CD14-positive monocyte (primary cell): ENCODE measurements around the gene FUT1. TPM values are rescaled to one million over a fixed set of nuclear protein-coding genes. Genes with fewer than 3 reads are reported as not detected.
A peak's percentile ranks its signal among the peaks of the same experiment; 100 is the strongest.

Experiments used
- DNase-seq, 3 donors: peaks; one replicate each; pipeline ENCODE4 v3.0.0-alpha.2; 2011 to 2022
- H2AFZ ChIP-seq: 2 replicates; pipeline ENCODE4 v1.6.0; 2012; ENCODE audit warnings: mild to moderate bottlenecking, low read depth, low read length, inconsistent platforms; ENCODE audit not compliant: insufficient read depth, poor library complexity, severe bottlenecking
- H3K27ac ChIP-seq, 2 donors: 1 replicate in 1 of 2; 2 replicates in 1 of 2; pipeline ENCODE4 v1.5.1; 2012 to 2013; ENCODE audit warnings: low read length in 2 of 2, control low read depth in 1 of 2, inconsistent platforms in 1 of 2, low read depth in 1 of 2, mild to moderate bottlenecking in 1 of 2
- H3K27me3 ChIP-seq, 2 donors: one replicate each; pipeline versions ENCODE4 v1.6.0 to v1.6.1; 2011 to 2013; ENCODE audit warnings: low read length in 2 of 2; ENCODE audit not compliant: control insufficient read depth in 2 of 2, insufficient read depth in 2 of 2
- H3K36me3 ChIP-seq, 2 donors: replicated peaks in 1 of 2; 1 replicate in 1 of 2; 2 replicates in 1 of 2; pipeline versions ENCODE4 v1.5.1 to v1.6.1; 2012 to 2013; ENCODE audit warnings: low read length in 2 of 2, control low read depth in 1 of 2, inconsistent platforms in 1 of 2, mild to moderate bottlenecking in 1 of 2; ENCODE audit not compliant: insufficient read depth in 2 of 2, control insufficient read depth in 1 of 2
- H3K4me1 ChIP-seq, 2 donors: 1 replicate in 1 of 2; 2 replicates in 1 of 2; pipeline versions ENCODE4 v1.5.1 to v1.6.1; 2012 to 2013; ENCODE audit warnings: low read length in 2 of 2, control low read depth in 1 of 2, inconsistent platforms in 1 of 2, mild to moderate bottlenecking in 1 of 2, moderate library complexity in 1 of 2; ENCODE audit not compliant: insufficient read depth in 2 of 2, control insufficient read depth in 1 of 2
- H3K4me2 ChIP-seq: replicated peaks from 2 replicates; pipeline ENCODE3; 2012; ENCODE audit warnings: low read length, moderate library complexity, mild to moderate bottlenecking; ENCODE audit not compliant: poor library complexity, severe bottlenecking; ENCODE audit errors: extremely low read depth
- H3K4me3 ChIP-seq, 3 experiments: fragments of 200-600 bp in 1 of 3; sonication (generic) in 1 of 3; replicated peaks in 1 of 3; 1 replicate in 2 of 3; 2 replicates in 1 of 3; pipeline ENCODE4 v1.5.1; 2011 to 2013; ENCODE audit warnings: low read length in 3 of 3, mild to moderate bottlenecking in 3 of 3, control low read depth in 2 of 3, low read depth in 2 of 3, inconsistent platforms in 1 of 3, moderate library complexity in 1 of 3
- H3K79me2 ChIP-seq: 2 replicates; pipeline ENCODE4 v1.6.0; 2012; ENCODE audit warnings: mild to moderate bottlenecking, control low read depth, inconsistent platforms, low read length, moderate library complexity; ENCODE audit not compliant: insufficient read depth
- H3K9ac ChIP-seq: 2 replicates; pipeline ENCODE4 v1.6.0; 2017; ENCODE audit warnings: low read length, mild to moderate bottlenecking; ENCODE audit not compliant: insufficient read depth, poor library complexity, severe bottlenecking
- H3K9me3 ChIP-seq, 2 donors: replicated peaks in 1 of 2; 1 replicate in 1 of 2; 2 replicates in 1 of 2; pipeline versions ENCODE4 v1.5.1 to v1.6.1; 2012 to 2013; ENCODE audit warnings: low read length in 2 of 2, control low read depth in 1 of 2; ENCODE audit not compliant: control insufficient read depth in 1 of 2, insufficient read depth in 1 of 2
- H4K20me1 ChIP-seq: 2 replicates; pipeline ENCODE4 v1.6.0; 2012; ENCODE audit warnings: mild to moderate bottlenecking, low read length, control low read depth, moderate library complexity; ENCODE audit not compliant: insufficient read depth
- H3K27ac Mint-ChIP-seq, 7 donors: one replicate each; pipeline ENCODE4 v1.8.0; 2020; ENCODE audit warnings: mild to moderate bottlenecking in 7 of 7, mixed read lengths in 7 of 7, moderate library complexity in 6 of 7, inconsistent platforms in 2 of 7
- H3K27me3 Mint-ChIP-seq, 3 donors: one replicate each; pipeline ENCODE4 v1.8.0; 2021 to 2022; ENCODE audit warnings: low read depth in 3 of 3, mild to moderate bottlenecking in 3 of 3, mixed read lengths in 3 of 3, moderate library complexity in 3 of 3, inconsistent platforms in 1 of 3
- H3K36me3 Mint-ChIP-seq, 2 donors: one replicate each; pipeline ENCODE4 v1.8.0; 2020; ENCODE audit warnings: mixed read lengths in 2 of 2, inconsistent platforms in 1 of 2, mild to moderate bottlenecking in 1 of 2
- H3K4me1 Mint-ChIP-seq: one replicate; pipeline ENCODE4 v1.8.0; 2020; ENCODE audit warnings: mild to moderate bottlenecking, mixed read lengths
- H3K4me3 Mint-ChIP-seq, 2 donors: one replicate each; pipeline ENCODE4 v1.8.0; 2020; ENCODE audit warnings: mild to moderate bottlenecking in 2 of 2, mixed read lengths in 2 of 2, moderate library complexity in 1 of 2
- H3K9me3 Mint-ChIP-seq, 7 donors: one replicate each; pipeline ENCODE4 v1.8.0; 2020 to 2022; ENCODE audit warnings: mixed read lengths in 7 of 7, mild to moderate bottlenecking in 6 of 7, moderate library complexity in 6 of 7, inconsistent platforms in 2 of 7
- CTCF ChIP-seq: fragments of 200-600 bp; IDR thresholded peaks from one replicate; pipeline ENCODE4 v1.8.0; 2022; ENCODE audit warnings: antibody characterized with exemption, mild to moderate bottlenecking
- WGBS: methylation state at CpG from one replicate; pipeline ENCODE4 v1.1.5; 2013; ENCODE audit warnings: missing lambda C conversion rate; ENCODE audit not compliant: insufficient coverage; 5-methylcytosine and 5-hydroxymethylcytosine counted together
- intact Hi-C, 2 donors: fragments of 100-400 bp; cut with micrococcal nuclease; formaldehyde crosslinking; loops; one replicate each; pipeline versions ENCODE4 v1.15.0 to v1.15.1; 2023
- polyA plus RNA-seq, 3 donors: library from polyadenylated mRNA; depleted of rRNA in 1 of 3; unstranded in 2 of 3; stranded (reverse) in 1 of 3; fragments of 300-500 nt in 2 of 3; fragments of >200 nt in 1 of 3; fragmentation: Illumina TruSeq in 2 of 3; gene quantifications; 1 replicate in 2 of 3; 2 replicates in 1 of 3; pipeline ENCODE4 v1.2.3, GENCODE V29; 2012 to 2021

Gene FUT1
- polyA plus RNA-seq, 3 donors = 0.03 TPM; not detected in 2

DNA sequence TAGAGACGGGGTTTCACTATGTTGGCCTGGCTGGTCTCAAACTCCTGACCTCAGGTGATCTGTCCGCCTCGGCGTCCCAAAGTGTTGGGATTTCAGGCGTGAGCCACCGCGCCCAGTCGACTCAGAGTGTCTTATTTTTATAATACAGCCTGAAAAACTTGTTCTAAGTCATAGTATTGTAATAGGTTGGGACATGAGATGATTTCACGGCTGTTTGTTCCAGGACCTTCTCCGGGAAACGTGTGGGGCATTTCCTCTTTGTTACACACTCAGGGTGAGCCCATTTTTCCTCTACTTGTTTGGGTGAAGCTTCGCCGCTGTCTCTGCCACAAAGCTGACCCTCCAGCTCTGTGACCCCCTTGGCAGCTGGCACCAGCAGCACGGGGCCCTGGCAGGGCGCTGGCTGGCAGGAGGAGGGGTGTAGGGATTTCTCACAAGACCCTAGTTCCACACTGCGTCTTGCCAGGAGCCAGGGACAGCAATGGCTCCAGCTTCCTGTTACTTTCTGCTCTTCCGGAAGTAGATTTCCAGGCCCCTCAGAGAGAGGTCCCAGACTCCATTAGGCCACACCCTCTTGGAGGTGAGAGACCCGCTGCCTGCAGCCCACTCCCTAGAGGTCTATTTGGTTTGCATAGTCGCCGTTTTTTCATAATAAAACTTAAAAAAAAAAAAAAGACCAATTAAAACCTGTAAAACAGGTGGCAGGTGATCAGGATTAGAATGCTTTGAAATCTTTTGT is 18.5 kb upstream of the FUT1 start:
- Histone ChIP-seq H3K4me3 (no peak overlapping the region), H4K20me1 (no peaks in the 10 kb centered on the region), H3K36me3 (no peaks in the 10 kb centered on the region), H3K79me2 (no peaks in the 10 kb centered on the region), H3K9me3 (no peaks in the 10 kb centered on the region), H2AFZ (no peak overlapping the region), H3K4me1 (peaks cover 20 to 21% of the 10 kb centered on the region in 2 donors), H3K27me3 (peaks cover 0 to 7% of the 10 kb centered on the region in 2 donors), H3K4me2 (no peak overlapping the region), H3K9ac (no peak overlapping the region), H3K27ac (no peak overlapping the region)
- Mint-ChIP-seq H3K36me3 (no peaks in the 10 kb centered on the region), H3K27ac (no peak overlapping the region), H3K4me1 (peaks cover 18% of the 10 kb centered on the region), H3K4me3 (peak overlapping the region in 1 of 2 donors; percentile 20), H3K27me3 (peaks cover 17 to 35% (median 17%) of the 10 kb centered on the region in 3 donors), H3K9me3 (peaks cover 0 to 4% (median 0%) of the 10 kb centered on the region in 7 donors)
- WGBS = 96% methylated on average over 14 of the region's 20 CpGs
- TF ChIP-seq CTCF = no peak
- DNase-seq = peak in 1 of 3 donors; percentile 2
- intact Hi-C loops = no loop called here

DNA sequence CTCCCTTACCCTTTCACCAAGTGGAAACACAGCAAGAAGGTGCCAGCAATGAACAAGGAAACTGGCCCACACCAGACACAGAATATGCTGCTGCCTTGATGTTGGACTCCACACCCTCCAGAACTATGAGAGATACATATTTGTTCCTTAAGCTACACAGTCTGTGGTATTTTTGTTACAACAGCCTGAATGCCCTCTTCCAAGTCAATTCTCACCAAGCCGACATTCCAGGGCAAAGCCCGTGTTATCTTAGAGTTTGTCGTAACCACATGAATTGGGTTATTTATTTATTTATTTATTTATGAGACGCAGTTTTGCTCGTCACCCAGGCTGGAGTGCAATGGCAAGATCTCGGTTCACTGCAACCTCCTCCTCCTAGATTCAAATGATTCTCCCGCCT is 17.8 kb upstream of the FUT1 start:
- Histone ChIP-seq H3K9me3 (no peaks in the 10 kb centered on the region), H3K36me3 (no peaks in the 10 kb centered on the region), H2AFZ (no peak overlapping the region), H3K27ac (no peak overlapping the region), H3K4me3 (no peak overlapping the region), H3K4me1 (peaks cover 20 to 21% of the 10 kb centered on the region in 2 donors), H3K79me2 (no peaks in the 10 kb centered on the region), H3K9ac (no peak overlapping the region), H3K27me3 (peaks cover 0 to 7% of the 10 kb centered on the region in 2 donors), H4K20me1 (no peaks in the 10 kb centered on the region), H3K4me2 (no peak overlapping the region)
- Mint-ChIP-seq H3K27ac (no peak overlapping the region), H3K4me3 (no peak overlapping the region), H3K27me3 (peaks cover 20 to 40% (median 24%) of the 10 kb centered on the region in 3 donors), H3K9me3 (peaks cover 0 to 4% (median 0%) of the 10 kb centered on the region in 7 donors), H3K36me3 (no peaks in the 10 kb centered on the region), H3K4me1 (peaks cover 18% of the 10 kb centered on the region)
- intact Hi-C loops = no loop called here
- no peak for TF ChIP-seq CTCF
- no peak for DNase-seq
- WGBS = no CpG with 5 or more reads among the region's 7 CpGs
